Breast epithelium (tissue), 3 donors: ENCODE results near the gene GBF1.

Experiments
- POLR2A ChIP-seq: fragments of 450-650 bp; IDR thresholded peaks from one replicate; pipeline ENCODE4 v1.6.1; 2016; ENCODE audit warnings: antibody characterized with exemption, mild to moderate bottlenecking, moderate library complexity
- TF ChIP-seq, protein P1 (sequence below), 3 donors: fragments of 450-650 bp; IDR thresholded peaks; one replicate each; pipeline ENCODE4 v1.5.1; 2016 to 2017; ENCODE audit warnings: antibody characterized with exemption in 3 of 3, mild to moderate bottlenecking in 3 of 3, moderate library complexity in 3 of 3

DNA sequence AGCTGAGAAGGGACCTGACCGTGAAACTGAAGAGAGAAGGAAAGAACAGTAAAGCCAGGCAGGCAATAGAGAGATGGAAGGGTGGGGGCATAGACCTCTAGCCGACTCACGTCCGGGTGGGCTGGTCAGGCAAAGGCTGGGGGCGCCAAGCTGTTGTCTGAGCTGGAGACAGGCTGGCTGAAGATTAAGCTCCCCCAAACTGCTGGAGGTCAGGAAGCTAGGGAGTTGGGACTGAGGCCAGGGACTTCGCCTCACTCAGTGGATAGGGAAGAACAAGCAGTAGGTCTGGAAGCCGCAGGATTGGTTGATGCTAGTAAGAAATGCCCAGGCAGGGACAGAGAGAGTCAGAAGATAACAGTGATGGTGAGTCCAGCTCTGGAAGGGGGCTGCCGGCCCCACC, 9.3 kb upstream of the GBF1 start:
- TF ChIP-seq, protein P1, sequence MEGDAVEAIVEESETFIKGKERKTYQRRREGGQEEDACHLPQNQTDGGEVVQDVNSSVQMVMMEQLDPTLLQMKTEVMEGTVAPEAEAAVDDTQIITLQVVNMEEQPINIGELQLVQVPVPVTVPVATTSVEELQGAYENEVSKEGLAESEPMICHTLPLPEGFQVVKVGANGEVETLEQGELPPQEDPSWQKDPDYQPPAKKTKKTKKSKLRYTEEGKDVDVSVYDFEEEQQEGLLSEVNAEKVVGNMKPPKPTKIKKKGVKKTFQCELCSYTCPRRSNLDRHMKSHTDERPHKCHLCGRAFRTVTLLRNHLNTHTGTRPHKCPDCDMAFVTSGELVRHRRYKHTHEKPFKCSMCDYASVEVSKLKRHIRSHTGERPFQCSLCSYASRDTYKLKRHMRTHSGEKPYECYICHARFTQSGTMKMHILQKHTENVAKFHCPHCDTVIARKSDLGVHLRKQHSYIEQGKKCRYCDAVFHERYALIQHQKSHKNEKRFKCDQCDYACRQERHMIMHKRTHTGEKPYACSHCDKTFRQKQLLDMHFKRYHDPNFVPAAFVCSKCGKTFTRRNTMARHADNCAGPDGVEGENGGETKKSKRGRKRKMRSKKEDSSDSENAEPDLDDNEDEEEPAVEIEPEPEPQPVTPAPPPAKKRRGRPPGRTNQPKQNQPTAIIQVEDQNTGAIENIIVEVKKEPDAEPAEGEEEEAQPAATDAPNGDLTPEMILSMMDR (IDR thresholded peaks at IDR 0.05): no peak
- TF ChIP-seq POLR2A: no peak
